Measurements from ENCODE around the gene NRGN. TPM values are rescaled to one million over a fixed set of nuclear protein-coding genes. Genes with fewer than 3 reads are reported as not detected.

NRGN gene
- total RNA-seq, 1 donor from 2014 or later, result 17.3 TPM

GRCh38 chr11:124779568-124779967 is 39.8 kb downstream of the NRGN start:
- Mint-ChIP-seq H3K27ac (no peak overlapping the region), H3K36me3 (peaks cover 26% of the 10 kb centered on the region), H3K27me3 (no peaks in the 10 kb centered on the region), H3K4me1 (ENCODE audit: unreplicated experiment) (peaks cover 3% of the 10 kb centered on the region), H3K4me3 (no peak overlapping the region), H3K9me3 (no peaks in the 10 kb centered on the region)
- DNase-seq (ENCODE audit: extremely low spot score, unreplicated experiment), result no peak
- TF ChIP-seq, protein P1, sequence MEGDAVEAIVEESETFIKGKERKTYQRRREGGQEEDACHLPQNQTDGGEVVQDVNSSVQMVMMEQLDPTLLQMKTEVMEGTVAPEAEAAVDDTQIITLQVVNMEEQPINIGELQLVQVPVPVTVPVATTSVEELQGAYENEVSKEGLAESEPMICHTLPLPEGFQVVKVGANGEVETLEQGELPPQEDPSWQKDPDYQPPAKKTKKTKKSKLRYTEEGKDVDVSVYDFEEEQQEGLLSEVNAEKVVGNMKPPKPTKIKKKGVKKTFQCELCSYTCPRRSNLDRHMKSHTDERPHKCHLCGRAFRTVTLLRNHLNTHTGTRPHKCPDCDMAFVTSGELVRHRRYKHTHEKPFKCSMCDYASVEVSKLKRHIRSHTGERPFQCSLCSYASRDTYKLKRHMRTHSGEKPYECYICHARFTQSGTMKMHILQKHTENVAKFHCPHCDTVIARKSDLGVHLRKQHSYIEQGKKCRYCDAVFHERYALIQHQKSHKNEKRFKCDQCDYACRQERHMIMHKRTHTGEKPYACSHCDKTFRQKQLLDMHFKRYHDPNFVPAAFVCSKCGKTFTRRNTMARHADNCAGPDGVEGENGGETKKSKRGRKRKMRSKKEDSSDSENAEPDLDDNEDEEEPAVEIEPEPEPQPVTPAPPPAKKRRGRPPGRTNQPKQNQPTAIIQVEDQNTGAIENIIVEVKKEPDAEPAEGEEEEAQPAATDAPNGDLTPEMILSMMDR (conservative IDR thresholded peaks at IDR 0.05), result no peak

- no peak for DNase-seq (ENCODE audit: extremely low spot score, unreplicated experiment)
- TF ChIP-seq, protein P1 (conservative IDR thresholded peaks at IDR 0.05), result no peak
- no peaks in the 10 kb centered on the region for H3K27me3 Mint-ChIP-seq
- no peak overlapping the region for H3K4me3 Mint-ChIP-seq
- H3K4me1 Mint-ChIP-seq (ENCODE audit: unreplicated experiment), result peaks cover 3% of the 10 kb centered on the region
- no peak overlapping the region for H3K27ac Mint-ChIP-seq
- no peaks in the 10 kb centered on the region for H3K9me3 Mint-ChIP-seq
- H3K36me3 Mint-ChIP-seq, result peaks cover 7% of the 10 kb centered on the region
Observed at GRCh38 chr11:124783002-124783401, 43.3 kb downstream of the NRGN start.

- peaks cover 3% of the 10 kb centered on the region for H3K4me1 Mint-ChIP-seq (ENCODE audit: unreplicated experiment)
- H3K36me3 Mint-ChIP-seq, result no peaks in the 10 kb centered on the region
- no peak overlapping the region for H3K4me3 Mint-ChIP-seq
- no peaks in the 10 kb centered on the region for H3K9me3 Mint-ChIP-seq
- TF ChIP-seq, protein P1 (conservative IDR thresholded peaks at IDR 0.05), result no peak
- H3K27me3 Mint-ChIP-seq, result no peaks in the 10 kb centered on the region
- no peak for DNase-seq (ENCODE audit: extremely low spot score, unreplicated experiment)
- H3K27ac Mint-ChIP-seq, result no peak overlapping the region
Observed at GRCh38 chr11:124784051-124784450, 44.3 kb downstream of the NRGN start.

- Mint-ChIP-seq H3K4me1 (ENCODE audit: unreplicated experiment) (peaks cover 34% of the 10 kb centered on the region), H3K4me3 (no peak overlapping the region), H3K27ac (no peak overlapping the region), H3K9me3 (no peaks in the 10 kb centered on the region), H3K27me3 (no peaks in the 10 kb centered on the region), H3K36me3 (no peaks in the 10 kb centered on the region)
- no peak for DNase-seq (ENCODE audit: extremely low spot score, unreplicated experiment)
- TF ChIP-seq, protein P1 (conservative IDR thresholded peaks at IDR 0.05), result no peak
Observed at GRCh38 chr11:124788521-124788920, 48.8 kb downstream of the NRGN start.

DNA sequence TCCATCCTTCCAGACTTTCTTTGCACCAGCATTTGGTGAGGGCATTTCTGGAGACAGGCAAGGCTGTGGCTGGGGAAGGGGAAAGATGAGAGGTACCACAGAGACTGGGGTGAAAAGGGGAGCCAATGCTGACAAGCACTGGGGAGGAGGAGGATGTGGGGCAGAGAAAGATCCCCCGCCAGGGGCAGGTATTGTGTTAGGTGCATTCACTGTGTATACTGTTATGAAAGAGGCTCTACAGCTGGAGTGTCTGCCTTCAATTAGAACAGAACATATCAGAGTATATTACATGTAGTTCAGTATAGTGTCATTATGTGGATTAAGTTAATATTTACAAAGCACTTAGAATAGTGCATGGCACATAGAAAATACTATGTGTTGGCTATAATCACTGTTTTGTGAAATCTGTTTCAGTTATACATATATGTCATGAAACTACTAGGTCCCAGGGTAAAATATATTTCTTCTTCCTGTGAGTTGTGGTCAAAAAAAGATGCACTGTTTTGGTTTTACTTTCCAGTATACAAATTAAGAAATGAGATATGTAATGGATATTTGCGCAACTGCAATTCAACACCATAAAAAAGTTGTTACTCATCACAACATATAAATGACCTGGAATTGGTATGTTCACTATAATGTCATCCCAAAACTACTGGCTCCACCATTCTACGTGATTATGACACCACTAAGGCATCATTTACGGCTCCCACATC is 52.0 kb downstream of the NRGN start:
- no peaks in the 10 kb centered on the region for H3K27me3 Mint-ChIP-seq
- H3K9me3 Mint-ChIP-seq, result no peaks in the 10 kb centered on the region
- no peak overlapping the region for H3K27ac Mint-ChIP-seq
- no peak for DNase-seq (ENCODE audit: extremely low spot score, unreplicated experiment)
- TF ChIP-seq, protein P1 (conservative IDR thresholded peaks at IDR 0.05), result no peak
- peaks cover 34% of the 10 kb centered on the region for H3K4me1 Mint-ChIP-seq (ENCODE audit: unreplicated experiment)
- H3K36me3 Mint-ChIP-seq, result no peaks in the 10 kb centered on the region
- no peak overlapping the region for H3K4me3 Mint-ChIP-seq
